CD4-positive, alpha-beta T cell treated with Interleukin-21 for 1 hour (primary cell): ENCODE measurements around the gene RAP1B.
"Not testable (repeated sequence)": the region's sequence is repeated elsewhere in the genome, so short reads cannot be mapped to it uniquely, and the experiment has no call there.

Experiments
- DNase-seq: peaks from one replicate; pipeline ENCODE4 v3.0.0-alpha.2; 2020

RAP1B gene

GRCh38 chr12:68612697-68613096 lies 2.0 kb downstream of the RAP1B start:
- peak; percentile 58 for DNase-seq

DNA sequence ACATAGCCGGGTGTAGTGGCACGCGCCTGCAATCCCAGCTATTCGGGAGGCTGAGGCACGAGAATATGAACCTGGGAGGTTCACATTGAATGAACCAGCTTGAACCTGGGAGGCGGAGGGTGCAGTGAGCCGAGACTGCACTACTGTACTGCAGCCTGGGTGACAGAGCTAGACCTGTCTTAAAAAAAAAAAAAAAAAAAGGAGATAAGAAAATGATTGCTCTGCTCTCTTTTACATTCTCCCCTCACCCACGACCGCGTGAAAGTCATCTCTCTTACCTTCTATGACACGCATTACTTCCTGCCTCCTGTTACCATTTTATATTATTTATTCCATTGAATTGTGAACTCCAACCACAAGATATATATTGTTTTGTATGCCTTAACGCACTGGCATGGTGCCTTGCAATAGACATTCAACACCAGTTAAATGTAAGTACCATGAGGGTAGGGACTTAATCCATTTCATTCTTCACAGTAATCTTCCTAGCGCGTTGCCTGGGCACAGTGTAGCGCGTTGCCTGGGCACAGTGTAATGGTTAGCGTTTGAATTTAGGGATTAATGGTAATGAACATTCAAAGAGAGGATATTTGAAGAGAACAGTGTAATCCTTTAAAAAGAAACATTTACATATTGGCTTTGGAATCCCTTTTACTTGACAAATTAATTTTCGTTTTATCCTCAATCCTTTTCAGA lies 2.7 kb downstream of the RAP1B start:
- DNase-seq: peak; percentile 59

DNA sequence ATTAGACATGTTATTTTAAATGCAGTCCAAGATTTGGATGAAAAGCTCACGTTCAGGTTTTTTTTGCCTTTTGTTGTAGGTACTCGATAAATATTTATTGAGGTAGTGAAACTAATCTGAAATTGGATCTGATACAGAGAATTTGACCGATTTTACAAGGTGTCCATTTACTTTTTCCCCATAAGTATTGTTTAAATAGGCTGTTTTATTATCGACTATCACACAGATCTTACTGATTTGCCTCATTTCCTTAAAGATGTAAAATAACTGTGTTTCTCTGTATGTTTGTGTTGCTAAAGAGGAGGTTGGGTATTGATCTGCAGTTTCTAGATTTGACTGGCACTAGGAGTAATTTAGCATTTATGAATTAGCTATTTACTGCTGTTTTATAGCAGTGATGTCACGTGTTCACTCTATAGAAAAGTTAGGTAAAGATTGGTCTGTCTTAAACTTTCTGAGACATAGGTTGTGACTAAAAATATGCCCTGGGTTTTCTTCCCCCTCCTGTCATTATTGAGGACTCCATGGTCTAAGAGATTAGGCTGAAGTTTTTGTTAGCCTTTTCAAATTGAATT lies 3.5 kb downstream of the RAP1B start:
- DNase-seq: no peak

GRCh38 chr12:68614769-68615168 lies 4.1 kb downstream of the RAP1B start:
- DNase-seq: no peak

GRCh38 chr12:68617160-68617926 lies 6.6 kb downstream of the RAP1B start:
- no peak for DNase-seq

DNA sequence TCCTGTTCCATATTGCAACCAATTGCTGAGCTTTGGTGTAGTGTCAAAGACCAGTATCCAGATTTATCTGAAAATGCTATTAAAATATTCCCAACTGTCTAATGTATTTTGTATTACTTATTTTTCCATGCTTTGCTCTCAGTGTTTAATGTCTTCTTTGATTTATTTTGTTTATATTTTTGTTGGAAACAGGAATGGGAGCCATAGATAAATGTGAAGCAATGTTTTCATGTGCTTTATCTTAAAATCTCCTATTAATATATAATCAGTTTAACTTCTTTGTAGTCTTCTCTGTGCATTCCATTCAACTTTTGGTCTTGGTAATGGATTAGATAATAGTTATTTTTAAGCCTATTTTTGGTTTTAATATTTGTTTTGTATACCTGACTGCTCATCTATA lies 8.8 kb downstream of the RAP1B start:
- DNase-seq: no peak

GRCh38 chr12:68620519-68621471 lies 10.1 kb downstream of the RAP1B start:
- no peak for DNase-seq

GRCh38 chr12:68621472-68622081 lies 10.9 kb downstream of the RAP1B start:
- DNase-seq: no peak

DNA sequence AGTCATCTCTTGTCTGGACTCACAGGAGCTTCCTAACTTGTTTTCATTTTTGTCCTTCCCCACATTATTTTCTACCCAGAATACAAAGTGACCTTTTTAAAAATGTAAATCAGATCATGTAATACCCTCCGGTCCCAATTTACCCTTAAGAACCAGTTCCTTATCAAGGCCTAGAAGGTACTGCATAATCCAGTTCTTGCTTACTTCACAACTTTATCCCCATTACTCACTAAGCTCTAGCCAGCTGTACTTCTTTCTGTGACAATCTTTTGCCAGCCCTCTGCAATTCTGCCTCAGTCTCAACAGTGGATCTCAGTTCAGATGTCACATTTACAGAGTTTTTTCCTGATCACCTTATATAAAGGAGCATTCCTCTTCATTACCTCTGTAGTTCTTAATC lies 11.6 kb downstream of the RAP1B start:
- DNase-seq: no peak

DNA sequence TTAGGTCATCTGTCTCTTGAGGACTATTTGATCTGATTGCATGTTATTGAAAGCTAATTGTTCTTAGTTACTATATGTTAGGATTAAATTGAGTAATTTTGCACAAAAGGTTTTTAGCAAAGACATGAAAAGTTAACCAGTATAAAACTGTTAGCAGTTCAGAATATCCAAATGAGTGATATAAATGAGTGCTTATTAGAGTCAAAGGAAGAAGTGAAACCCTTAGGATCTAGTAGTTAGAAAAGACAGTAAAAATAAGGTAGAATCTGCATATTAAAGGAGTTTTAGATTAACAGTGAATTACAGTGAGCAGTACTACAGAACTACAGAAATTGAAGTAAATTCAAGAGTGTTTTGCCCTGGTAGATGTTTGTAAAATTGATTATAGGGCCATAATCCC lies 12.4 kb downstream of the RAP1B start:
- no peak for DNase-seq

GRCh38 chr12:68623984-68624383 lies 13.3 kb downstream of the RAP1B start:
- no peak for DNase-seq

- no peak for DNase-seq
These were observed 14.2 kb downstream of the RAP1B start for GRCh38 chr12:68624933-68625332.

GRCh38 chr12:68627673-68628319 lies 17.1 kb downstream of the RAP1B start:
- no peak for DNase-seq

DNA sequence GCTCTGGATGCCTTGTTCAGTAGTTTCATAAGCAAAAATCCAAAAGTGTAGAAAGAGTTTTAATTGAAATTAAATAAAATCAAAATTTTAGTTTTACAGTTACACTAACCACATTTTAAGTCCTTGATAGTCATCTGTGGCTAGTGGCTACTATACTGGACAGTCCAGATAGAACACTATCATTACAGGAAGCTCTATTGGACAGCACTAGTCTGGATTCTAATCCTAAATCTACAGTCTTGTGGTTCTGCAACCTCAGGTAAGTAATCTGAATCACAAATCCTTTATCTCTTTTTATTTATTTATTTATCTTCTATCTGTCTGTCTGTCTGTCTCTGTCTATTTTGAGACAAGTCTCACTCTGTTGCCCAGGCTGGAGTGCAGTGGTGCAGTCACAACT lies 18.0 kb downstream of the RAP1B start:
- DNase-seq: no peak

- no peak for DNase-seq
These were observed 19.4 kb downstream of the RAP1B start for GRCh38 chr12:68630050-68630449.

GRCh38 chr12:68630598-68630997 lies 19.9 kb downstream of the RAP1B start:
- no peak for DNase-seq

DNA sequence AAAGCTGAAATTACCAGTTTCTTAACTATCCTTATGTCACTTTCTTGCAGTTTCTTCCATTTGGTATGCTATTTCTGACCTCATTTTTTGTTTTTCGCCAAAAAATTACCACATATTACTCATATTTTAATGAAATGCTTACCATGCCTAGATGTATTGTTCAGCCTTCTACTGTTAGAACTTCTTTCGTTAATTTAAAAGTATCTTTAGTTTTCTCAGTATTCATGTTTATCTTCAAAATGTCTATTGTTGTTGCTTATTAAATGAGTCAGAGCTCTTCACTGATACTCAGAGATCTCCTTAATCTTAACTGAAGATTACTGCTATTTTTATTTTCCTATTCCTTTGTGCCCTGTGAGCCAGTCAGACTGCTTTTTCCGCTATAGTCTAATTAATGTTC lies 20.5 kb downstream of the RAP1B start:
- DNase-seq: no peak

GRCh38 chr12:68632486-68632885 lies 21.8 kb downstream of the RAP1B start:
- DNase-seq: no peak

GRCh38 chr12:68633614-68634558 lies 23.2 kb downstream of the RAP1B start:
- no peak for DNase-seq

DNA sequence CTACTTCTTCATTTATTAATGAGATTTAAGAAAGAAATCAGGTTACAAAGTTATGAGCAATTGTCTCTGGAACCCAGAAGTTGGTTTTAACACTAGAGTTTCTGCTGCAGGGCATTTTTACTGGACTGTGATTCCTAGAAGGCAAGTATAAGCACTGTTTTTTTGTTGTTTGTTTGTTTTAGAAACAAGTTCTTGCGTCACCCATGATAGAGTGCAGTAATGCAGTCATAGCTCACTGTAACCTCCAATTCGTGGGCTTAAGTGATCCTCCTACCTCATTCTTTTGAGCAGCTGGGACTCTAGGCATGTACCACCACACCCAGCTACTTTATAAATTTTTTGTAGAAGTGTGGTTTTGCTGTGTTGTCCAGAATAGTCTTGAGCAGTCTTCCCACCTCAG lies 25.6 kb downstream of the RAP1B start:
- DNase-seq: no peak

GRCh38 chr12:68637439-68637838 lies 26.7 kb downstream of the RAP1B start:
- DNase-seq: not testable (repeated sequence)
